GM19240 (cell line): Measurements from ENCODE around the gene FGGY.

ENCODE experiments used
- DNase-seq: peaks from one replicate; pipeline ENCODE4 v3.0.0; 2011; ENCODE audit warnings: low spot score; ENCODE audit not compliant: insufficient read length

FGGY gene

GRCh38 chr1:59410457-59410856, 113.6 kb downstream of the FGGY start:
- DNase-seq = no peak

GRCh38 chr1:59411147-59411546, 114.3 kb downstream of the FGGY start:
- DNase-seq = no peak

GRCh38 chr1:59412718-59413326, 115.9 kb downstream of the FGGY start:
- DNase-seq = no peak

- DNase-seq = no peak
These were observed 116.4 kb downstream of the FGGY start for GRCh38 chr1:59413327-59413720.

GRCh38 chr1:59414406-59415133, 117.7 kb downstream of the FGGY start:
- DNase-seq = no peak

- DNase-seq = no peak
These were observed 118.5 kb downstream of the FGGY start for GRCh38 chr1:59415286-59415850.

GRCh38 chr1:59415881-59416280, 119.0 kb downstream of the FGGY start:
- DNase-seq = no peak

GRCh38 chr1:59417406-59417805, 120.5 kb downstream of the FGGY start:
- DNase-seq = no peak

GRCh38 chr1:59418363-59419144, 121.7 kb downstream of the FGGY start:
- no peak for DNase-seq

- DNase-seq = no peak
These were observed 122.7 kb downstream of the FGGY start for GRCh38 chr1:59419361-59420140.

GRCh38 chr1:59421232-59421920, 124.5 kb downstream of the FGGY start:
- no peak for DNase-seq

GRCh38 chr1:59422921-59423575, 126.2 kb downstream of the FGGY start:
- DNase-seq = no peak

GRCh38 chr1:59427155-59427554, 130.3 kb downstream of the FGGY start:
- DNase-seq = no peak

GRCh38 chr1:59427784-59428183, 130.9 kb downstream of the FGGY start:
- DNase-seq = no peak

GRCh38 chr1:59428828-59429227, 131.9 kb downstream of the FGGY start:
- no peak for DNase-seq

- no peak for DNase-seq
These were observed 132.8 kb downstream of the FGGY start for GRCh38 chr1:59429656-59430055.

- DNase-seq = no peak
These were observed 134.8 kb downstream of the FGGY start for GRCh38 chr1:59431566-59432294.

- DNase-seq = no peak
These were observed 135.9 kb downstream of the FGGY start for GRCh38 chr1:59432531-59433439.

GRCh38 chr1:59433440-59433813, 136.5 kb downstream of the FGGY start:
- no peak for DNase-seq
